HG02884 (cell line): ENCODE measurements around the gene TRAF2.

Experiments used
- ATAC-seq: cut with Tn5 transposase; IDR thresholded peaks from one replicate; pipeline ENCODE4 v1.9.1; 2021; ENCODE audit warnings: mild to moderate bottlenecking, moderate library complexity; ENCODE audit not compliant: unreplicated experiment

TRAF2 gene

GRCh38 chr9:136907011-136907914, 20.9 kb downstream of the TRAF2 start:
- no peak for ATAC-seq

- no peak for ATAC-seq
These were observed 24.0 kb downstream of the TRAF2 start for GRCh38 chr9:136910197-136910900.

GRCh38 chr9:136910901-136911245, 24.6 kb downstream of the TRAF2 start:
- no peak for ATAC-seq

- ATAC-seq = no peak
These were observed 27.6 kb downstream of the TRAF2 start for GRCh38 chr9:136913701-136914438.

- ATAC-seq = no peak
These were observed 29.5 kb downstream of the TRAF2 start for GRCh38 chr9:136915632-136916329.

- no peak for ATAC-seq
These were observed 30.2 kb downstream of the TRAF2 start for GRCh38 chr9:136916330-136917184.

GRCh38 chr9:136917902-136918301, 31.6 kb downstream of the TRAF2 start:
- no peak for ATAC-seq

GRCh38 chr9:136920069-136920468, 33.8 kb downstream of the TRAF2 start:
- no peak for ATAC-seq

- ATAC-seq = no peak
These were observed 34.5 kb downstream of the TRAF2 start for GRCh38 chr9:136920734-136921231.

GRCh38 chr9:136921307-136921706, 35.0 kb downstream of the TRAF2 start:
- ATAC-seq = no peak

GRCh38 chr9:136921718-136922117, 35.4 kb downstream of the TRAF2 start:
- no peak for ATAC-seq

- no peak for ATAC-seq
These were observed 36.2 kb downstream of the TRAF2 start for GRCh38 chr9:136922540-136922939.

GRCh38 chr9:136923881-136924280, 37.6 kb downstream of the TRAF2 start:
- ATAC-seq = no peak

- no peak for ATAC-seq
These were observed 39.3 kb downstream of the TRAF2 start for GRCh38 chr9:136925414-136926153.

- no peak for ATAC-seq
These were observed 39.9 kb downstream of the TRAF2 start for GRCh38 chr9:136926154-136926704.

- no peak for ATAC-seq
These were observed 40.4 kb downstream of the TRAF2 start for GRCh38 chr9:136926749-136927148.

GRCh38 chr9:136927343-136928271, 41.3 kb downstream of the TRAF2 start:
- ATAC-seq = no peak

GRCh38 chr9:136928591-136928990, 42.3 kb downstream of the TRAF2 start:
- ATAC-seq = no peak
